ENCODE measurements around the gene MYBBP1A.

MYBBP1A gene

GRCh38 chr17:4532860-4533522 is 22.2 kb downstream of the MYBBP1A start:
- TF ChIP-seq TEAD4 (IDR thresholded peaks at IDR 0.05): no peak
- no peak for TF ChIP-seq TCF12 (IDR thresholded peaks at IDR 0.05; ENCODE audit: low read depth)
- TF ChIP-seq ZBTB7A (IDR thresholded peaks at IDR 0.05; ENCODE audit: low read depth): no peak
- TF ChIP-seq CREB1 (IDR thresholded peaks at IDR 0.05; ENCODE audit: low read depth): no peak
- no peak for TF ChIP-seq REST (IDR thresholded peaks at IDR 0.05; ENCODE audit: low read depth)
- no peak for TF ChIP-seq NFIC (IDR thresholded peaks at IDR 0.05)
- TF ChIP-seq USF1 (IDR thresholded peaks at IDR 0.05): no peak
- TF ChIP-seq FOXM1 (IDR thresholded peaks at IDR 0.05; ENCODE audit: borderline replicate concordance, low read depth): no peak
- no peak for TF ChIP-seq RAD21 (IDR thresholded peaks at IDR 0.05; ENCODE audit: low read depth)
- no peak for TF ChIP-seq CEBPB (IDR thresholded peaks at IDR 0.05)
- no peak for TF ChIP-seq TAF1 (IDR thresholded peaks at IDR 0.05; ENCODE audit: low read depth)
- TF ChIP-seq MAX (IDR thresholded peaks at IDR 0.05): no peak
- no peak for TF ChIP-seq EP300 (IDR thresholded peaks at IDR 0.05; ENCODE audit: borderline replicate concordance)
- TF ChIP-seq EGR1 (IDR thresholded peaks at IDR 0.05): no peak
- TF ChIP-seq YY1 (IDR thresholded peaks at IDR 0.05; ENCODE audit: low read depth): no peak

- no peak for TF ChIP-seq TAF1 (IDR thresholded peaks at IDR 0.05; ENCODE audit: low read depth)
- TF ChIP-seq CEBPB (IDR thresholded peaks at IDR 0.05): no peak
- TF ChIP-seq EP300 (IDR thresholded peaks at IDR 0.05; ENCODE audit: borderline replicate concordance): no peak
- TF ChIP-seq MAX (IDR thresholded peaks at IDR 0.05): no peak
- TF ChIP-seq YY1 (IDR thresholded peaks at IDR 0.05; ENCODE audit: low read depth): no peak
- TF ChIP-seq REST (IDR thresholded peaks at IDR 0.05; ENCODE audit: low read depth): no peak
- no peak for TF ChIP-seq TEAD4 (IDR thresholded peaks at IDR 0.05)
- TF ChIP-seq FOXM1 (IDR thresholded peaks at IDR 0.05; ENCODE audit: borderline replicate concordance, low read depth): no peak
Measured at GRCh38 chr17:4531988-4532736, 23.0 kb downstream of the MYBBP1A start.

- TF ChIP-seq TEAD4 (IDR thresholded peaks at IDR 0.05) (no peak), EP300 (IDR thresholded peaks at IDR 0.05; ENCODE audit: borderline replicate concordance) (no peak), REST (IDR thresholded peaks at IDR 0.05; ENCODE audit: low read depth) (no peak), RAD21 (IDR thresholded peaks at IDR 0.05; ENCODE audit: low read depth) (no peak), YY1 (IDR thresholded peaks at IDR 0.05; ENCODE audit: low read depth) (no peak)
Measured at GRCh38 chr17:4530799-4531730, 24.1 kb downstream of the MYBBP1A start.

GRCh38 chr17:4529533-4530152 is 25.5 kb downstream of the MYBBP1A start:
- TF ChIP-seq CEBPB (IDR thresholded peaks at IDR 0.05) (no peak), ZBTB7A (IDR thresholded peaks at IDR 0.05; ENCODE audit: low read depth) (no peak), EGR1 (IDR thresholded peaks at IDR 0.05) (no peak), REST (IDR thresholded peaks at IDR 0.05; ENCODE audit: low read depth) (no peak), TAF1 (IDR thresholded peaks at IDR 0.05; ENCODE audit: low read depth) (no peak), RAD21 (IDR thresholded peaks at IDR 0.05; ENCODE audit: low read depth) (no peak), CREB1 (IDR thresholded peaks at IDR 0.05; ENCODE audit: low read depth) (no peak), FOXM1 (IDR thresholded peaks at IDR 0.05; ENCODE audit: borderline replicate concordance, low read depth) (no peak), MAX (IDR thresholded peaks at IDR 0.05) (no peak), TCF12 (IDR thresholded peaks at IDR 0.05; ENCODE audit: low read depth) (no peak), USF1 (IDR thresholded peaks at IDR 0.05) (no peak), YY1 (IDR thresholded peaks at IDR 0.05; ENCODE audit: low read depth) (no peak), EP300 (IDR thresholded peaks at IDR 0.05; ENCODE audit: borderline replicate concordance) (no peak), NFIC (IDR thresholded peaks at IDR 0.05) (no peak), TEAD4 (IDR thresholded peaks at IDR 0.05) (no peak)

Measured in Ishikawa (cell line).